ENCODE data around the gene ABHD17A. TPM values are rescaled to one million over a fixed set of nuclear protein-coding genes. Genes with fewer than 3 reads are reported as not detected.

ABHD17A gene
- total and polyA plus RNA-seq, 2 donors (not counting 1 experiment from before 2014, with no cell fraction given), result 23.0 to 74.5 TPM

GRCh38 chr19:1830978-1831377, 54.3 kb downstream of the ABHD17A start:
- no peak overlapping the region for H3K4me3 ChIP-seq (replicated peaks in 1 of 4; ENCODE audit: control extremely low read depth in 1 of 4, insufficient read depth in 1 of 4, low read depth in 3 of 4, low read length in 4 of 4)
- H3K9ac ChIP-seq (ENCODE audit: insufficient read depth, low read length), result no peak overlapping the region
- H2AFZ ChIP-seq (ENCODE audit: low read length), result no peak overlapping the region
- H3K27ac ChIP-seq (ENCODE audit: insufficient read depth, low read length), result no peak overlapping the region
- H3K36me3 ChIP-seq (ENCODE audit: control insufficient read depth, insufficient read depth, low read length), result peaks cover 3% of the 10 kb centered on the region
- no peak for TF ChIP-seq EZH2 (IDR thresholded peaks at IDR 0.05; ENCODE audit: low read length, missing control alignments)
- TF ChIP-seq, protein P1, sequence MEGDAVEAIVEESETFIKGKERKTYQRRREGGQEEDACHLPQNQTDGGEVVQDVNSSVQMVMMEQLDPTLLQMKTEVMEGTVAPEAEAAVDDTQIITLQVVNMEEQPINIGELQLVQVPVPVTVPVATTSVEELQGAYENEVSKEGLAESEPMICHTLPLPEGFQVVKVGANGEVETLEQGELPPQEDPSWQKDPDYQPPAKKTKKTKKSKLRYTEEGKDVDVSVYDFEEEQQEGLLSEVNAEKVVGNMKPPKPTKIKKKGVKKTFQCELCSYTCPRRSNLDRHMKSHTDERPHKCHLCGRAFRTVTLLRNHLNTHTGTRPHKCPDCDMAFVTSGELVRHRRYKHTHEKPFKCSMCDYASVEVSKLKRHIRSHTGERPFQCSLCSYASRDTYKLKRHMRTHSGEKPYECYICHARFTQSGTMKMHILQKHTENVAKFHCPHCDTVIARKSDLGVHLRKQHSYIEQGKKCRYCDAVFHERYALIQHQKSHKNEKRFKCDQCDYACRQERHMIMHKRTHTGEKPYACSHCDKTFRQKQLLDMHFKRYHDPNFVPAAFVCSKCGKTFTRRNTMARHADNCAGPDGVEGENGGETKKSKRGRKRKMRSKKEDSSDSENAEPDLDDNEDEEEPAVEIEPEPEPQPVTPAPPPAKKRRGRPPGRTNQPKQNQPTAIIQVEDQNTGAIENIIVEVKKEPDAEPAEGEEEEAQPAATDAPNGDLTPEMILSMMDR (conservative IDR thresholded peaks at IDR 0.05 in 1 of 2, IDR thresholded peaks at IDR 0.05 in 1 of 2; ENCODE audit: low read depth in 1 of 2, low read length in 2 of 2), result no peak
- H3K4me2 ChIP-seq (ENCODE audit: extremely low read depth, insufficient read depth, low read length), result no peak overlapping the region
- no peaks in the 10 kb centered on the region for H3K27me3 ChIP-seq (ENCODE audit: control insufficient read depth, insufficient read depth, low read length)
- H3K79me2 ChIP-seq (ENCODE audit: control insufficient read depth, insufficient read depth, low read length), result peaks cover 36% of the 10 kb centered on the region
- H3K4me1 ChIP-seq (ENCODE audit: control insufficient read depth, extremely low read depth, insufficient read depth, low read length), result peaks cover 20% of the 10 kb centered on the region
- H4K20me1 ChIP-seq (ENCODE audit: control insufficient read depth, extremely low read depth, insufficient read depth, low read length), result no peaks in the 10 kb centered on the region
- DNase-seq (ENCODE audit: low read depth in 2 of 2), result no peak
- no peaks in the 10 kb centered on the region for H3K9me3 ChIP-seq (ENCODE audit: control insufficient read depth, insufficient read depth, low read depth, low read length)

- Histone ChIP-seq H3K27ac (ENCODE audit: insufficient read depth, low read length) (no peak overlapping the region), H3K4me2 (ENCODE audit: extremely low read depth, insufficient read depth, low read length) (no peak overlapping the region), H2AFZ (ENCODE audit: low read length) (no peak overlapping the region), H3K27me3 (ENCODE audit: control insufficient read depth, insufficient read depth, low read length) (no peaks in the 10 kb centered on the region), H3K36me3 (ENCODE audit: control insufficient read depth, insufficient read depth, low read length) (peaks cover 3% of the 10 kb centered on the region), H3K9ac (ENCODE audit: insufficient read depth, low read length) (no peak overlapping the region), H3K9me3 (ENCODE audit: control insufficient read depth, insufficient read depth, low read depth, low read length) (no peaks in the 10 kb centered on the region), H3K4me3 (replicated peaks in 1 of 4; ENCODE audit: control extremely low read depth in 1 of 4, insufficient read depth in 1 of 4, low read depth in 3 of 4, low read length in 4 of 4) (no peak overlapping the region), H3K79me2 (ENCODE audit: control insufficient read depth, insufficient read depth, low read length) (peaks cover 32% of the 10 kb centered on the region), H4K20me1 (ENCODE audit: control insufficient read depth, extremely low read depth, insufficient read depth, low read length) (no peaks in the 10 kb centered on the region), H3K4me1 (ENCODE audit: control insufficient read depth, extremely low read depth, insufficient read depth, low read length) (peaks cover 20% of the 10 kb centered on the region)
- TF ChIP-seq, protein P1 (conservative IDR thresholded peaks at IDR 0.05 in 1 of 2, IDR thresholded peaks at IDR 0.05 in 1 of 2; ENCODE audit: low read depth in 1 of 2, low read length in 2 of 2), result no peak
- TF ChIP-seq EZH2 (IDR thresholded peaks at IDR 0.05; ENCODE audit: low read length, missing control alignments), result no peak
- DNase-seq (ENCODE audit: low read depth in 2 of 2), result no peak
Observed at GRCh38 chr19:1830568-1830967, 54.7 kb downstream of the ABHD17A start.

DNA sequence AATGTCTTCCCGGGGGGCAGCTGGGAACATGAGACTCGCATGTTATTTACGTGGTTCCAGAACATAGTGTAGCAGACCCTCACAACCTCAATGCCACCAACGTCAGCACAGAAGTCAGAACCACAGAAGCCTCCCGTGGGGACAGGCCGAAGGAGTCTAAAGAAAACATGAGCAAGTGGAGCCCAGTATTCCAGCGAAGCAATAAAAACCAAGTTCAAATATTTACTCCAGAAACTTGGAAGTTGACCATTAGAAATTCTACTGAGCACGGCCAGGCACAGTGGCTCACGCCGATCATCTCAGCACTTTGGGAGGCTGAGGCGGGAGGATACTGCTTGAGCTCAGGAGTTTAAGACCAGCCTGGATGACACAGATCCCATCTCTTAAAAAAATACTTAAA, 55.3 kb downstream of the ABHD17A start:
- Histone ChIP-seq H3K79me2 (ENCODE audit: control insufficient read depth, insufficient read depth, low read length) (peaks cover 27% of the 10 kb centered on the region), H4K20me1 (ENCODE audit: control insufficient read depth, extremely low read depth, insufficient read depth, low read length) (no peaks in the 10 kb centered on the region)

More for the DNA sequence above, 55.3 kb downstream of the ABHD17A start:
- Histone ChIP-seq H3K9me3 (ENCODE audit: control insufficient read depth, insufficient read depth, low read depth, low read length) (no peaks in the 10 kb centered on the region), H3K27ac (ENCODE audit: insufficient read depth, low read length) (no peak overlapping the region), H3K4me1 (ENCODE audit: control insufficient read depth, extremely low read depth, insufficient read depth, low read length) (peaks cover 20% of the 10 kb centered on the region), H2AFZ (ENCODE audit: low read length) (no peak overlapping the region), H3K27me3 (ENCODE audit: control insufficient read depth, insufficient read depth, low read length) (no peaks in the 10 kb centered on the region), H3K9ac (ENCODE audit: insufficient read depth, low read length) (no peak overlapping the region), H3K4me2 (ENCODE audit: extremely low read depth, insufficient read depth, low read length) (no peak overlapping the region), H3K36me3 (ENCODE audit: control insufficient read depth, insufficient read depth, low read length) (peaks cover 3% of the 10 kb centered on the region), H3K4me3 (replicated peaks in 1 of 4; ENCODE audit: control extremely low read depth in 1 of 4, insufficient read depth in 1 of 4, low read depth in 3 of 4, low read length in 4 of 4) (no peak overlapping the region)
- no peak for TF ChIP-seq EZH2 (IDR thresholded peaks at IDR 0.05; ENCODE audit: low read length, missing control alignments)
- TF ChIP-seq, protein P1 (conservative IDR thresholded peaks at IDR 0.05 in 1 of 2, IDR thresholded peaks at IDR 0.05 in 1 of 2; ENCODE audit: low read depth in 1 of 2, low read length in 2 of 2), result no peak
- no peak for DNase-seq (ENCODE audit: low read depth in 2 of 2)
